ENCODE measurements around the gene C18orf32.
"Not testable (repeated sequence)": the region's sequence is repeated elsewhere in the genome, so short reads cannot be mapped to it uniquely, and the experiment has no call there.

Gene C18orf32

DNA sequence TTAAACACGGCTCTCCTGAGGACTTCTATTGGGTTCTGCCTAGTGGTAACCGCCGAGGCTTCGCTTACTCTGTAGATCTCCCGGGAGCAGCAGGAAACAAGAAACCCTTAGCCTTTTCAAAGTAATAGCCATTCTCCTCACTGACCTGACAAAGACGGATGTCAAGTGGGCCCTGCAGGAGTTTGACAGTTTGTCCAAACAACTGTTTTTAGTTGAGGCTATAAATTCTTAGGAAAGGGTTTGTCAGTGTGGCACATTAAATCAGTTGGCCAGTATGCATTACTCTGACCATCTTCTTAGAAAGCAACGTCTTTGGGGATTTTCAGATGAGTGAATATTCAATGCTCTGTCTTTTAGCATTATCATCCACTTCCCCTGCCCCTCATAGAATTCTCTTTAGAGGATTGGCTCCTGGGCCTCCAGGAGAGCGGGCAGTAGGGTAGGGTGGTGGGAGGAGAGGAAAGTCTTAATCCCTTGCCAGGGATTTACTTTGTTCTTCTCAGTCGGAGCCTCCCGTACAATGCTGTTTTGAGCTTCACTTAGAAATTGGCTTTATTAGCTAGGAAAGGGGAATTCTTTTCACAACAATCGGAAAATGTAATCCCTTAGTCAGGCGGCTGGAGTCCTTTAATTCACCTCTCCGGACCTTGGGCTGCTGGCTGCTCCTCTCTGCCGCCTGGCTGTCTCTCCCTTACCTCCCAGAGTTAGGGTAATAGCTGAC is 13.3 kb upstream of the C18orf32 start:
- peak; percentile 76 for DNase-seq

GRCh38 chr18:49499046-49499637 is 12.1 kb upstream of the C18orf32 start:
- no peak for DNase-seq

DNA sequence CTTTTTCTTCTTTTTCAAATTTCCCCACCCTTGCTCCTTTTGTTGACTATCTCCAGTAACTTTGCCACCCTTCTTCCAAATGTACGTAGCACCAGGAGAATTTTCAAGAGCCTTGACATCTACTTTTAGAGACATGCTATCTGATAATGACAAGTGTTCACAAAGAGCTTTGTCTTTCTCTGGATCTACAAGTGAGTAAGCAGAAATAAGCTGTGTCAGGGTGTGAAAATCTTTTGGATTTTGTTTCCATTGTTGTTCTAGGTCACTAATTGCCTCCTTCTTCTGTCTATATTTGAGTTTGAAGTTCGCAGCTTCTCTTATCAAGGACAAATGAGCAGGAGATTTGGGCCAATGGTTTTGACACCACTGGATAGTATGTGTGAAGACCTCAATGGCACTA is 8.4 kb upstream of the C18orf32 start:
- no peak for DNase-seq

DNA sequence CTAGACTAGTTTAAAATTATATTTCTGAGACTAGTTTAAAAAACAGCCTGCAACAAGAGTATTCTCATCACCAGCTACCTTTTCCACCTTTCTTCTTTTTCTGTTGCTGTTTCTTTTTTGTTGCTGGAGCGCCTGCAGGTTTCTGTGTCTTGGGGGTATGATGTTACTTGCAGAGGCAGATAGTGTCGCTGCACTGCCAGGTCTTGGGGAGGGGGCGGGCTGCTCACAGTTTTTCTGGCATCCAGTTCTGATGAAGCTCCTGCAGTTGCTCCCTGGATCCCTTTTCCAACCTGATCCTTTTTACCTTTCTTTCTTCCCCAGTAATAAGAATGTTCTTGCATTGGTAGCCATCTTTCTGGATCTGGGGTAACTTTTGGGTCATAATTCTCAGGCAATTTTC is 8.0 kb upstream of the C18orf32 start:
- DNase-seq = no peak

- DNase-seq = no peak
Measured at GRCh38 chr18:49494660-49495059, 7.6 kb upstream of the C18orf32 start.

GRCh38 chr18:49492694-49493033 is 5.6 kb upstream of the C18orf32 start:
- DNase-seq = no peak

GRCh38 chr18:49491857-49492693 is 5.0 kb upstream of the C18orf32 start, which contains the start of gene RPL17:
RPL17 (minus strand) TSS chr18:49492465.
- peak; percentile 97 for DNase-seq

GRCh38 chr18:49491534-49491856 is 4.5 kb upstream of the C18orf32 start:
- DNase-seq = peak; percentile 7

GRCh38 chr18:49490246-49490762 is 3.3 kb upstream of the C18orf32 start:
- DNase-seq = no peak

GRCh38 chr18:49487711-49488310 is 777 bp upstream of the C18orf32 start:
- no peak for DNase-seq

DNA sequence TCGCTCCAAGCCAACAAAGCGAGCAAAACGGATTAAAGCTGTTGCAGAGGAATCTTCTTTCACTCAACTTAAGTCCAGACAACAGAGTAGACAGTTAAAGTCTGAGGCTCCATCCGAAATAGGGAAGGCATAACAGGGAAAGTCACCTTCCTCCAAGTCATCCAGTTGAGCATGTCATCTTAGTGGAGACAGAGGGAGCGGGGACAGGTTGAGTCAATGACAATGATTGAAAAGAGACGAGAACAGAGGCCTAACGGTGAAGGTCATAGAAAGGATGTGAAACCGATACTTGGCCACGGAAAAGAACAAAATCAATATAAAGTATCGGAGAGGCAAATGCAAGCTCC is 455 bp downstream of the C18orf32 start:
- no peak for DNase-seq

GRCh38 chr18:49486134-49486533 is 900 bp downstream of the C18orf32 start:
- no peak for DNase-seq

GRCh38 chr18:49483198-49483597 is 3.8 kb downstream of the C18orf32 start:
- DNase-seq = no peak

DNA sequence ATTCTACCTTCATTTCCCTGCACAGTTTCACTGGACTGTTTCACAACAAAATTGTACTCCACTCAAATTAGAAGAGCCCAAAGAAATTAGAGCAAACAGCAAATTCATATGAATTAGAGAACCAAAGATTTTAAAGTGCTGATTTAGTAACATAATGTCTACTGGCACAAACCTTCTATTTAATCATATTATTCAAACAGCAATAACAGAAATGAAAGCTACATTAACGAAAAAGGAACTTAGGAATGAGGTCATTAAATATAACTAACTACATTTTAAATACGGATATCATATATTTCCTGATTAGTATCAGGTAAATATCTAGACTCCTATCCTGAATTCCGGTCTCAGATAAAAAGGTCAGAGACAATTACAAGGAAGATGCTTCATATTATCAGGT is 5.1 kb downstream of the C18orf32 start:
- no peak for DNase-seq

DNA sequence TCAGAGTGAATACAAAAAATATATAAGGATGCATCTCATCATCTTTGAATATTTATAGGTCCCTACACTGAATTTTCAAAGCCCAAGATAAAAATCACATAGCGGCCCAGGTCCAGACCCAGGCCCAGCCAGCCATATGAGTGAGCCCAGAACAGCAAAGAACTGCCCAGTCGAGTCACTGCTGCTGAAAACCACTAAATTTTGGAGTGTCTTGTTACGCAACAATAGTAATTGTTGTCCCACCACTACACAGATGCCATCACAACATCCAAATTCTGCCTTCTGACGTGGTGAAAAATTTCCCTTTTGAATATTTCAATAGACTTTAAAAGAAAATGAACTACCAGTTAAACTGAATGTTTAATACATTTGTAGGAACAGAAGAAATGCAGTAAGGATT is 5.7 kb downstream of the C18orf32 start:
- no peak for DNase-seq

GRCh38 chr18:49479381-49480137 is 7.5 kb downstream of the C18orf32 start:
- no peak for DNase-seq

GRCh38 chr18:49476664-49477411 is 10.2 kb downstream of the C18orf32 start:
- no peak for DNase-seq

DNA sequence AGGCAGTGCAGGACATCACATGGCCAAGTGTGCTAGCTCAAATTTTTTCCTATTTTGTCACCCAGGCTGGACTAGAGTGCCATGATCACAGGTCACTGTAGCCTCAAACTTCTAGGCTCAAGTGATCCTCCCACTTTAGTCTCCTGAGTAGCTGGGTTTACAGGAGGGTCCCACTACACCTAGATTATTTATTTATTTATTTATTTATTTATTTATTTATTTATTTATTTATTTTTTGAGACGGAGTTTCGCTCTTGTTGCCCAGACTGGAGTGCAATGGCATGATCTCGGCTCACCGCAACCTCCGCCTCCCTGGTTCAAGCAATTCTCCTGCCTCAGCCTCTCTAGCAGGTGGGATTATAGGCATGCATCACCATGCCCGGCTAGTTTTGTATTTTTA is 12.1 kb downstream of the C18orf32 start:
- DNase-seq = not testable (repeated sequence)

- DNase-seq = no peak
Measured at GRCh38 chr18:49473721-49474120, 13.3 kb downstream of the C18orf32 start.

- no peak for DNase-seq
Measured at GRCh38 chr18:49472459-49472858, 14.6 kb downstream of the C18orf32 start.

DNA sequence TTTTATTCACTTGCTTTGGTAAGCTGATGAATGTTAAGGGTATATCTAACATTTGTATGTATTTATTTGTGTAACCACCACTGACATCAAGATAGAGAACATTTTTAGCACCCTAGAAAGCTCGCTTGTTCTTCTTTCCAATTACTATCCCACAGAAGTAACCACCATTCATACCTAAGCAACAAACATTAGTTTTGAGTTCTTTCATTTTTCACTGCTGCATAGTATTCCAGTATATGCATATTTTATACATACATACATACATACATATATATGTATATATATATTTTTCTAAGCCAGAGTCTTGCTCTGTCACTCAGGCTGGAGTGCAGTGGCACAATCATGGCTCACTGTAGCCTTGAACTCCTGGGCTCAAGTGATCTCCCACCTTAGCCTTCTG is 15.5 kb downstream of the C18orf32 start:
- no peak for DNase-seq

DNA sequence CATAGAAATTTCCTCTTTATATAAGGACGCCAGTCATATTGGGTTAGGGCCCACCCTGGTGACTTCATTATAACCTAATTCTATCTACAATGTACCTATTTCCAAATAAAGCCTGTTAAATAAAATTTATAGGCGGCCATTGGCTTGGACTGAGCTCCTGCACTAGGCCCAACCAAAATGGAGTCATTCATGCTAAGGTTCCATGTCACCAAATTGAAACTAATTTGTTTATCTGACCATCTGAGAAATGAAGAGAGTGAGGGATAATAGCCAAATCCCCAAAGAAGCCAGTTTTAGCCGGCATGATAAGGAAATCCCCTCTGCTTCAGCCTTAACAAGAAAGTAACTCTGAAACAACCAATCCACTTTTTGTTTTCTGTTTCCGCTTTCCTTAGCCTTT is 19.4 kb downstream of the C18orf32 start:
- DNase-seq = no peak
